ENCODE data around the gene RNF227. TPM values are rescaled to one million over a fixed set of nuclear protein-coding genes. Genes with fewer than 3 reads are reported as not detected.

The RNF227 gene
- total RNA-seq, 3 donors from 2014 or later: 4.6 to 19.5 (median 8.6) TPM

- Histone ChIP-seq H3K27ac (peak overlapping the region; percentile 95 to 99), H3K4me3 (peak overlapping the region; percentile 86 to 93 (median 89)), H3K36me3 (no peaks in the 10 kb centered on the region), H3K9me3 (no peaks in the 10 kb centered on the region), H3K4me1 (peaks cover 12 to 13% of the 10 kb centered on the region in 2 donors), H3K27me3 (no peaks in the 10 kb centered on the region)
- intact Hi-C loops (cut with DNase I; ENCODE audit: low total_unique reads): no loop called here
- TF ChIP-seq CTCF (IDR thresholded peaks at IDR 0.05) (no peak), POLR2A (IDR thresholded peaks at IDR 0.05) (no peak), POLR2AphosphoS5 (IDR thresholded peaks at IDR 0.05) (peak in 2 of 3 donors; percentile 30 to 55)
- peak; percentile 45 to 56 for DNase-seq (ENCODE audit: low spot score in 2 of 2)
Measured at GRCh38 chr17:7885367-7886226, 30.5 kb downstream of the RNF227 start.

- Histone ChIP-seq H3K36me3 (no peaks in the 10 kb centered on the region), H3K9me3 (no peaks in the 10 kb centered on the region), H3K4me1 (peaks cover 9 to 13% of the 10 kb centered on the region in 2 donors), H3K27ac (peak overlapping the region; percentile 95 to 99), H3K27me3 (no peaks in the 10 kb centered on the region), H3K4me3 (peak overlapping the region; percentile 86 to 93 (median 89))
- no peak for DNase-seq (ENCODE audit: low spot score in 2 of 2)
- TF ChIP-seq CTCF (IDR thresholded peaks at IDR 0.05) (no peak), POLR2A (IDR thresholded peaks at IDR 0.05) (no peak), POLR2AphosphoS5 (IDR thresholded peaks at IDR 0.05) (no peak)
- intact Hi-C loops (cut with DNase I; ENCODE audit: low total_unique reads): no loop called here
Measured at GRCh38 chr17:7884581-7885366, 31.3 kb downstream of the RNF227 start.

DNA sequence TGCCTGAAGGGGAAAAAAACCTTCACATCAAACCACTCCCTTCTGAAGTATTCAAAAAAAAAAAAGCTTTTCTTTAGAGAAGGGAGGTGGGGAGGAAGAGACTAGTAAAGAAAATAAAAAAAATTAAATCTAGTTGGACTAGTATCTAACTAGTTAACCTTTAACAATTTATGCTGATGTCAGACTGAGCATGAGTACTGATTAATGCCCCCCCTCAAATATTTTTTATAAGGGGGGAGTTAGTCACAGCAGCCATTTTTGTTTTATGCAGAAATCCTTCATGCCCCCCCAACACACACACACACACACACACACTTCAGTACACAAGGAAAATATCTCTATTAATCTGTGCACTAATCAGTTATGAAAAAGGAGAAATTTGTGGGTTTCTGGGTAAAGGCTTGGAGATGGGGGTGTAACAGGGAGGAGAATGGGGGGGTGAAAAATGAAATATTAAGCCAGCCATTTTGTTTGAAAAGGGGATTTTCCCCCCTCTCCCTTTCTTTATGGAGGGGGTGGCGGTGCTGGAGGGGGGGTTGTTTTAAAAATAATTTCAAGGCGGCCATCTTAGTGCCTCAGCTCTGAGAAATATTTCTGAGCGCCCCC is 32.2 kb downstream of the RNF227 start:
- Histone ChIP-seq H3K9me3 (no peaks in the 10 kb centered on the region), H3K4me3 (peak overlapping the region; percentile 86 to 93 (median 89)), H3K4me1 (peaks cover 7 to 11% of the 10 kb centered on the region in 2 donors), H3K27ac (peak overlapping the region; percentile 95 to 99), H3K27me3 (no peaks in the 10 kb centered on the region), H3K36me3 (no peaks in the 10 kb centered on the region)
- intact Hi-C loops (cut with DNase I; ENCODE audit: low total_unique reads): no loop called here
- DNase-seq (ENCODE audit: low spot score in 2 of 2): no peak
- TF ChIP-seq POLR2AphosphoS5 (IDR thresholded peaks at IDR 0.05) (no peak), POLR2A (IDR thresholded peaks at IDR 0.05) (no peak), CTCF (IDR thresholded peaks at IDR 0.05) (no peak)

- Histone ChIP-seq H3K36me3 (no peaks in the 10 kb centered on the region), H3K4me3 (peak overlapping the region in 1 of 3 donors; percentile 93), H3K9me3 (no peaks in the 10 kb centered on the region), H3K27ac (peak overlapping the region; percentile 40 to 95), H3K4me1 (no peaks in the 10 kb centered on the region), H3K27me3 (no peaks in the 10 kb centered on the region)
- TF ChIP-seq POLR2AphosphoS5 (IDR thresholded peaks at IDR 0.05) (no peak), POLR2A (IDR thresholded peaks at IDR 0.05) (no peak), CTCF (IDR thresholded peaks at IDR 0.05) (no peak)
- intact Hi-C loops (cut with DNase I; ENCODE audit: low total_unique reads): no loop called here
- DNase-seq (ENCODE audit: low spot score in 2 of 2): no peak
Measured at GRCh38 chr17:7882629-7883028, 33.5 kb downstream of the RNF227 start.
